Anterior cingulate cortex (tissue), 58 donors: ENCODE data around the gene PLXNA2.

Source experiments
- DNase-seq, 58 donors: peaks; one replicate each; lab custom pipeline; 2025; lab: John Stamatoyannopoulos, UW

The PLXNA2 gene

DNA sequence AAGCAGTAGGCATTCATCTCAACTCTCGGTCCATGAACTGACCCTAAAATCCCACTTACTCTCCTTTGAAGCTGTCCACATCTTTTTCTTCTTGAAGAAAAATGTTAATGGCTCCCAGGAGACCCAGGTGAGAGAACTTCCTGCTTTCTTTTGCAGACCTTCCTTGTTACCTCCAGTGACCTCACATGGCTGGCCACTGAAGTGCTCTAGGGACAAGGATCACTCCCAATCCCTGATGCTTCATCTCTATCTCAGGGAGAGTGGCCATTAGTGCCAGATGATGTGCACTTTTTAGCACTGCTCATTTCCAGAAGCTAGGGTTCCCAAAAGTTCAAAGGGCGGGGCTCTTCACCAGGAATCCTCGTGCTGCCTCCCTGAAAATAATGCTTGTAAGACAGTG is 16.2 kb downstream of the PLXNA2 start:
- no peak for DNase-seq

DNA sequence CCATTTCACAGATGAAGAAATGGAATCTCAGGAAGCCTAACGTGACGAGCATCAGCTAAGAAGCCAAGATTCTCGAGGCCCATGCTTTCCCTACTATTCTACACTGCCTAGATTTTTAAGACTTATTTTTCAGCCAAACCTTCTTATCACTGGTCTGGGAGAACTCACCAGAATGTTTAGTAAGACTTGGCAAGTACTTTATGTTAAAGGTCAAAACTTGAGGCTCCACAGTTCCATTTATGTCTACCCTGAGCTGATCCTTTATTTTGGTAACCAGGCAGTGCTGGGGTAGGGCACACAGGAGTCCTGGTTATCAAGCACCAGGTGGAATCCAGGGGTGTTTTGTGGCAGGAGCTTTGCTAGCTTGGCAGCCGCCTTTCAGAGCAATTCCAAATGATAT is 16.8 kb downstream of the PLXNA2 start:
- DNase-seq = no peak

DNA sequence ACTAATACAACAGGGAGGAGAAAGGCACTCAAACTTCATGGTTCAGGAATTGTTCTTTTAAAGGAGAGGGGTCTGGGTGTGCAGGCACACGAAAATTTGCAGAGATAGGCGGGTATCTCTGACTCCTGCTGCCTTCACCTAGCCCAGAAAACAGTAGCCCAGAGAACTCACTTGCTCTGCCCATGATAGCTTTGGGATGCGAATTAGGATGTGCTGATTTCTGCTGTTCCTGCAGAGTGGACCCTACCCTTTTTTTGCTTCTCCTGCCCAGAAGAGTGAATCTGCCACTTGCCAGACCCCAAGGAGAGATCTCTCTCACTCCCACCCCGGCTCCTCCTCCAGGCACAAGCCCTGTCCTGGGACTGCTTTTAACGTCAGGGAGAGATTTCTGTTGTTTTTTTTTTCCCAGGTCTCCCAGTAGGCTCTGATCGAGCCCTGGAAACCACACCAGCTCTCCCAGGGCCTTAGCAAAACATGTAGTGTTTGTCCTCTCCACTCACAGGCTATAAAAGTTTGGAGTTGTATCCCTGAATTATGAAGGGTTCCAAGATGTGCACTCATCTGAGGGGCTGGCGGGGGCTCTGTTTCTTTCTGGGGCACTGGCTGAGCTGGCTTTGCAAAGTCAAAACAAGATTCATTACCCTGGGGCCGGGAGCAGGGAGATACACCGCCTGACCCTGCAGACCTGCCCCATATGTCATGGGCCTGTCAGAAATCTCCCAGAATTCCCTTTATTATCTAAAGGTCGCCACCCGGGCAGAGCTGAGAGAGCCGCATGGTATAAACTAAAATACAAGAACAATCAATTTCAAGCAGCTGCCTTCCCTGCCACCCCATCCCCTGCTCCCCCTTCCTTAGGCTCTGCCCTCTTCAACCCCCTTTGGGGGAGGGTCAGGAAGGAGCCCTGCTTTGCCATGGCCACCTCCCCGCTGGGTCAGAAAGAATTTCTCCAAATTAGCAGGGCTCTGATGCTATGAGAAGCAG is 17.9 kb downstream of the PLXNA2 start:
- no peak for DNase-seq

DNA sequence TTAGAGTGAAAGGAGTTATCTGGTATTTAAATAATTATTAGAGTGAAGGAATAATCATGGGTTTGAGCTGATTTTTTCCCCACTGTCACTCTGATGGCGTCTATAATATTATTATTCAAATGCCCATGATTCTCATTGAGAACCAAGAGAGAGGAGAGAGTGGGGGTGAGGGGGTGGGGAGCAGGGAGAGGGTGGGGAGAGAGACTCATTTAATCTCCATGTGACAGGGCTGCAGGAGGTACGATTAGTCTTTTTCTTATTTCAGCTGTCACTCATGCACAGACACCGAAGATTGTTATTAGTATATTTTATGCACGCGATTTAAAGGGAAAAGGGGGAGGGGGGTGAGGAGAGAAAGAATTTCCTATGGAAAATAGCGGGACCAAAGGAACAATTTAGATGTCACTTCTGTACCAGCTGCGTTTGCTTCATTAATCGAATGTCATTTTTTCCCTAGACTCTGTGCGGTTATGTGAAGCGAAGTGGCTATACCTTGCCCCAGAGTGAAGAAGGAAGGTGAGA is 19.9 kb downstream of the PLXNA2 start:
- no peak for DNase-seq

DNA sequence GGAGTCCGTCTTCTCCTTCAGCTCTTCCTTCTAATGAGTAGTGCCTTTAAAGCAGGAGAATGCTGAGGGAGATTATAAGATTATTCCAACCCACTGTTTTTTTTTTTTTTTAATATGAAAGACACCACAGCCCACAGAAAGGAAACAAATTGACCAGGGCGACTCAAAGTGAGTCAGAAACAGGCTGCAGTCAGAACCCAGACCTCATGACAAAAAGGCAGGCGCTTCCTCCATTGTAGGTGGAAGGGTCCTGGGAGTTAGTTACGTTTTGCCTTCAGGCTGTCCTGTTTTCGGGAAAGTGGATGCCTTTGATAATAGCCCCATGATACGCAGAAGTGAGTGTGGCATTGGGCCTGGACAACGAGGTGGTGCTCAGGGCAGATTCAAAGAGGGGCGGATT is 21.0 kb downstream of the PLXNA2 start:
- DNase-seq = no peak

DNA sequence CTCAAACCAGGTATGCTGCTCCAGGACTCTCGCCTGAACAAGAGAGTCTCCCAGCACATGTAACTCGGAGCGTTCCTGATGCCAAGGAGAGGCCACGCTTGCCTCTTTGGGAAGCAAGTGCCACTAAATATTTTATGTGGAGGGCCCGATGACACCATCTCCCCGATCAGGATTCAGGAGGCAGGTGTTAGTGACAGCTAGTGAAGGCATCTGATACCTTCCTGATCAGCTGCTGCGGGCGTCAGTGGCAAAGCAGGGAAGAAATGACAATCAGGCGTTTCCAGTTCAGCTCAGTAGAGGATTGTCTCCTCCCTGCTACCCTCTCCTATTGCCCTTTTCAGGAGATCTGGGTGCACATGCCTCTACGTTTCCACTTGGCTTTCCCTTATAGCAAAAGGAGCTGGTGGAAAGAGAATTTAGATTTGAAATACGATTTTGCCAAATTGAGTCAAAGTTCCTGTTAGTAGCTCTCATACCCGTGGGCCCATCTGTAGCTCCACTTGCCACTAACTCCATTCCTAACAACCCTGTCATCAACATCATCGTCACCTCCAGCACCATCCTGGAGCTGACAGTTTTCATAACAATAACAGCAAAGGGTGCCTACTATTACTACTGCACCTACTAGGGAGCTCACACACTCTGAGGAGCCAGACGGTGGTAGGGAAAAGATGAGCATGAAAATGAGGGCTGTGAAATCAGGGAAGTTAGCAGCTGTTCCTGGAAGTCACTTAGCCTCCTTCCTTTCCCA is 21.6 kb downstream of the PLXNA2 start:
- DNase-seq = peak in 1 of 58 donors; percentile 19

DNA sequence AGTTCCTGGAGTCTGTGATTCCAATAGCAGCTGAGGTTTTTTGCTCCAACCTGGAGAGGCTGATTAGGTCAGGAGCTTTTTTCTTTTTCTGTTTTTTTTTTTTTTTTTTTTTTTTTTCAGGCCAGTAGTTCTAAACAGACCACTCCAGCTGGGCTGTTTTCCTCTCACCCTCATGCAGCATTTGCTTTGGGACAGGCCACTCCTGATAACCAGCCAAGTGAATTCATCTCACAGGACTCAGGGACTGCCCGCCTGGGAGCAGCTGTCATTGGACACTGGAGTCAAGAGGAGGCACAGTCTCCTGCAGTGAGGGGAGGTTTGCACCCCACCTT is 22.9 kb downstream of the PLXNA2 start:
- DNase-seq = no peak

DNA sequence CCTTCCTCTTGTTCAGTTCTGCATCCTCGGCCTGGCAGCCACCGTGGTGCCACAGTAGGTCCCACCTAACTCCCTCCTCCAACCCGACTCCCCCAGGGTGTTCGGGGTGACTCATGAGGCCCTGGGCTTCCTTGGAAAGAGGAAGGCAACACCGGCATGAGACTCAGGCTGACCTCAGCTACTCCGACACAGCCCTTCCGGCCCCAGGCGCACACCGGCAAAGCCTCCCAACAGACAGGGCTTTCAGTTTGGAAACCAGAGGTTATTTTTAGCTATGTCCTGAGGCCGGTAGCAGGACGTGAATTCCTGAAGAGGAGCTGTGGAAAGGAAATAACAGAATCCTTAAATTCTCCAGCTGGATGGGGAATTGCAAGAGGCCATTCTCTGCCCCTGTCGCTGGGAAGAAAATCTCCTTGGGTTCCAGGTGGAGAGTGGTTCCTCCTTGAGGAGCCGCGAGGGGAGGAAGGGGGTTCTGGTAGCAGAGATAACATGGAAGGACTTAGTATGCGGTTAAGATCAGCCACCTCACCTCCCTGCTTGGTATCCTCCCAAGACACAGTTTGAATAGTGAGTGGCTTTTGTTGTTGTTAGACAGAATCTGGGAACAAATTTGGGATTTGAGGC is 24.4 kb downstream of the PLXNA2 start:
- no peak for DNase-seq

- no peak for DNase-seq
Measured at GRCh38 chr1:208219098-208219658, 25.0 kb downstream of the PLXNA2 start.

DNA sequence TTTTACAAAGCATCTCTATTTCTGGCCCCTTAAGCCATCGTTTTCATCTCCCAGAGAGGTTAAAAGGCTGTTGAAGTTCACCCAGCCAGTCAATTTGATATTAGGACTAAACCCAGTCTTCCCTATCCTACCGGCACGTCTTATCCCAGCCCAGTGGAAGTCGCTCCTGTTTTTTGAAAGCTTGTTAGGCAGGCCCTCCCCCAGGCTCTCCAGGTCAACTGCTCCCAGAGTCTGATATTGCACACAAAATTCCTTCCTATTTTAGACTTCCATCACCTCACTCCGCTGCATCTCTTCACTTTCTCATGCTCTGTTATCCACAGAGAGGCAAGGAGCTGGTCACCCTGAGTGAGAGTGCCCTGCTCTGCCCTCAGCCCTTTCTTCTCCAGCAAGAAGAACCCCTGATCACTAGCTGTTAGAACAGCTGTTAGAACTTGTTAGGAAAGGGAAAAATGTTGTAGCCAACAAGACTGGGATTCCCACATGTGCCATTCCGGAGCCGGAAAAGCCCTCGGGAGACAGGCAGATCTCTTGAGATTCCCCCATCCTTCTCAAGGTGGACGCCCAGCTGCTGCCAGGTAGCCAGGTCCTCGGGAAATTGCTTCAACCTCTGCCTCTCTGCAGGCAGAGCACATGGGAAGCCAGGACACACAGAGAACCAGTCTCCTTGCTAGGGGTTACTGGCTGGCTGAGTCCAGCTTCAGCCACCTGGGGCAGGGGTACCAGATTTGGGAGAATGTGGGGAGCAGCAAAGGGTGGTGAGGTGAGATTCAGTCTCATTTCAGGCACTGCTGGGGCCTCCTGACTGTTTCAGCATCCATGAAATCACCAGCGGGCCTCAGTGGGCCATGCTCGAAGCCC is 25.7 kb downstream of the PLXNA2 start:
- no peak for DNase-seq

GRCh38 chr1:208217781-208218180 is 26.4 kb downstream of the PLXNA2 start:
- no peak for DNase-seq

GRCh38 chr1:208216806-208217205 is 27.4 kb downstream of the PLXNA2 start:
- DNase-seq = no peak

DNA sequence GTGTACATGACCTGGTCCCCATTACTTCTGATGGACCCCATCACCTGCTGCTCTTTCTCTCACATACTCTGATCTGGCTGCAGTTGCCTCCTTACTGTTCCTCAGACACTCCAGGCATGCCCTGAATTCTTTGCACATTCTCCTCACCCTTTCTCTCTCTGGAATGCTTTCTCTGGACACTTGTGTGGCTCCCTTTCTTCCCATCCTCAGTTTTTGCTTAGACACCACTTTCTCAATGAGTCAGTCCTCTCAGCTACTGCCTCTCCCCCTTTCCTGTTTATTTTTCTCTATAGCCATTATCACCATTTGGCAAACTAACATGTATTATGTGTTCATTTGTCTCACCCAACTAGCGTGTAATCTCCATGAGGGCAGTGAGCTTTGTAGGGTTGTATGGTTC is 28.1 kb downstream of the PLXNA2 start:
- DNase-seq = no peak

GRCh38 chr1:208215393-208215792 is 28.8 kb downstream of the PLXNA2 start:
- no peak for DNase-seq

- DNase-seq = no peak
Measured at GRCh38 chr1:208213786-208214185, 30.4 kb downstream of the PLXNA2 start.

GRCh38 chr1:208212893-208213292 is 31.3 kb downstream of the PLXNA2 start:
- DNase-seq = no peak

- no peak for DNase-seq
Measured at GRCh38 chr1:208211921-208212843, 32.0 kb downstream of the PLXNA2 start.

DNA sequence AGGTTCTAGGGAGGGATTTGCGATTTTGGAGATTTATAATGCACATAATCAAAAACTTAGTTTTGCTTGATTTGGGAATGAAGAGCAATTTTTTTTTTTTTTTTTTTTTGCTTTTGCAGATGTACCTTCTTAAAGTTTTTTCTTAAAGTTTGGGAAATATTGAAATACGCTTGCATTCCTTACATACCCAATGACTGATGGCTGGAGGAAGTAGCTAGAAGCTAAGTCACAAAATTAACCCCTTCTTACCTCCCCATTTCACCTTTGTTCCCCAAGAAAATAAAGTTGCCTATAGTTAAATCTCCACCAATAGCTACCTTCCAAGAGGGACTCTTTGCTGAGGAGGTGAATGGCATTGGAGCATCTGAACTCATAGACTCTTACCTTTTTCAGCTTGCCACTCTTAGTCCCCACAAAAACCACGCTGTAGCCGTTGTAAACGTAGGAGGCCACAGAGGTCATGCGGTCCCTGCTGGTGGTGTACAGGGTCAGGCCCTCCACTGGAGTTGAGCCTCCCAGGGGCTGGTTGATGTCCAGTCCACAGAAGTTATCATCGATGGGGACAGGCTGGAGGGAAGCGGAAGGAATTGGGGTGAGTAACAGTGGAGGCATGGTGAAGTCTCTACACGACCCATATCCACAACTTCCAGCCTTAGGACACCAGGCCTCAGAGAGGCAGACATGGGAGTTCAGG is 34.1 kb downstream of the PLXNA2 start:
- DNase-seq = no peak
